Activated CD4-positive, alpha-beta T cell treated with anti-CD3 and anti-CD28 coated beads, Interleukin-2, amount 50 U/mL, for 4 hours (primary cell): Measurements from ENCODE around the gene CDK11B.
"Not testable (repeated sequence)": the region's sequence is repeated elsewhere in the genome, so short reads cannot be mapped to it uniquely, and the experiment has no call there.

Experiments used
- DNase-seq, 2 experiments: peaks; one replicate each; pipeline ENCODE4 v3.0.0-alpha.2; 2020

CDK11B gene

DNA sequence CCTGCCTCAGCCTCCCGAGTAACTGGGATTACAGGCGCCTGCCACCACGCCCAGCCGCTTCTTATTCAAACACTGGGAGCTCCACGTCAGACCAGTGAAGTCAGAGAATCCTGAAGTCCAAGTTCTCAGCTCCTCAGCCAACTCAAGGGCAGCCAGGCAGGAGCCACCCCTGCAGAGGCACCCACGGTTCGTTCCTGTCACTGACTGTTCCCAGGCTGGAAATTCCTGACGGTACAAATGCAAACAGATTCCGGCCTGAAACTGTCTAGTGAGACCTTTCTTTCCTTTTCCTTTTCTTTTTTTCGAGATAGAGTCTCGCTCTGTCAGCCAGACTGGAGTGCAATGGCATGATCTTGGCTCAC lies 22.1 kb upstream of the CDK11B start:
- no peak for DNase-seq

DNA sequence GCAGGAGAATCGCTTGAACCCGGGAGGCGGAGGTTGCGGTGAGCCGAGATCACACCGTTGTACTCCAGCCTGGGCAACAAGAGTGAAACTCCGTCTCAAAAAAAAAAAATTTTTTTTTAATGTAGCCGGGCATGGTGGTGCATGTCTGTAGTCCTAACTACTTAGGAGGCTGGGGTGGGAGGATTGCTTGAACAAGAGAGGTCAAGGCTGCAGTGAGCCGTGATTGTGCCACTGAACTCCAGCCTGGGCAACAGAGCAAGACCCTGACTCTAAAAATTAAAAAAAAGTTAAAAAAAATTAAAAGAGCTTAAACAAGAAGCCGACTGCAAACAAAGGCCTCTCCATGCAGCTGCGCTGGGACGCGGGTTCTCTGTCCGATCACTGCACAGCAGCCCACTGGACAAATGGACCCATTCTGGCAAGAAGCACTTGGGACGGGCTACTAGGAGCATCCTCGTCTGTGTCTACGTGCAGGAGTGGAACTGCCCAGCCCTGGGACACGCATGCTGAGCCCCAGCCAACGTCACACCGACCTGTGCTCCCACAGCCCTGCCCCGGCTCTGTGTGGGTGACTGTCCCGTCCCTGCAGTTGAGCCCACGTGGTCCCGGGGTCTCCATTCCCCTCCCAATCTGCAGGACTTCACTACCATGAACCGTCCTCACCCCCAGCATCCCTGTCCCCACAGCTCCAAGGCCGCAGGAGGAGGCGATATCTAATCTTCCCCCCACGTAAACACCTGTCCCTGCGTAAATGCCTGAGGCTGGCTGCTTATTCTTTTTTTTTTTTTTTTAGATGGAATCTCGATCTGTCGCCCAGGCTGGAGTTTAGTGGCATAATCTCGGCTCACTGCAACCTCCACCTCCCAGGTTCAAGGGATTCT lies 21.5 kb upstream of the CDK11B start:
- DNase-seq: no peak

DNA sequence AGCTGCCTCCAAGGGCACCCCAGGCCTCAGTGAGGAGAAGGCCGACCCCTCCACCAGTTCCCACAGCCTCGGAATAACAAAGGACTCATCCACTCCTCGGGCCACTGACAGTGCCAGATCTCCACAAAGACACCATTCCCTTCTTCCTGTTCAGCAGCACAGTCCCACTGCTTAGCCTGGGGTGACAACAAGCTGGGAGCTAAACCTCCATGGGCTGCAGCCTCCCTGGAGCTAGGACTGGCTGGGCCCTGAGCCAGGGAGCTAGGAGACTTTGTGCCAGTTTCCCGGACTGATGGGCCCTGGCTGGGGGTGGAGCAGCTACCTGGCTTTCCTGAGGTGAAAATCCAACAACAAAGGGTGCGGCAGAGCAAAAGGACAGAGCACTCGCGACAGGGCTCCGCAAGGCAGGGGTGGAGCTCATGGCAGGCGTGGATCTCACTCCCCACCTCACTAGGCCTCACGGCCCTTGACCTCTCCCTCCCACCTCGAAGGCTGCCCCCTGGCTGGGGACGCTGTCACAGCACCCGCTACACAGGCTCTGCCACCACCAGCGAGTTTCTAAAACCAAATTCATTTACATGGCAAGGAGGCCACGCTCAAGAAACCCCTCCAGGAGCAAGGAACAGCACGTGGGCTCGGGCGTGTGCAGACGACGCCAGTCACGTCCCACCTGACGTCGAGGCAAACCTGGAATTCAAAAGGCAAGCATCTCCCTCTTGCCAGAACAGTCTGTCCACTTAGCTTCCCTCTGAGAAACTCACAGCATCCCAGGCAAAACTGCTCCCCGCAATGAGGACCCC lies 20.0 kb upstream of the CDK11B start:
- no peak for DNase-seq

DNA sequence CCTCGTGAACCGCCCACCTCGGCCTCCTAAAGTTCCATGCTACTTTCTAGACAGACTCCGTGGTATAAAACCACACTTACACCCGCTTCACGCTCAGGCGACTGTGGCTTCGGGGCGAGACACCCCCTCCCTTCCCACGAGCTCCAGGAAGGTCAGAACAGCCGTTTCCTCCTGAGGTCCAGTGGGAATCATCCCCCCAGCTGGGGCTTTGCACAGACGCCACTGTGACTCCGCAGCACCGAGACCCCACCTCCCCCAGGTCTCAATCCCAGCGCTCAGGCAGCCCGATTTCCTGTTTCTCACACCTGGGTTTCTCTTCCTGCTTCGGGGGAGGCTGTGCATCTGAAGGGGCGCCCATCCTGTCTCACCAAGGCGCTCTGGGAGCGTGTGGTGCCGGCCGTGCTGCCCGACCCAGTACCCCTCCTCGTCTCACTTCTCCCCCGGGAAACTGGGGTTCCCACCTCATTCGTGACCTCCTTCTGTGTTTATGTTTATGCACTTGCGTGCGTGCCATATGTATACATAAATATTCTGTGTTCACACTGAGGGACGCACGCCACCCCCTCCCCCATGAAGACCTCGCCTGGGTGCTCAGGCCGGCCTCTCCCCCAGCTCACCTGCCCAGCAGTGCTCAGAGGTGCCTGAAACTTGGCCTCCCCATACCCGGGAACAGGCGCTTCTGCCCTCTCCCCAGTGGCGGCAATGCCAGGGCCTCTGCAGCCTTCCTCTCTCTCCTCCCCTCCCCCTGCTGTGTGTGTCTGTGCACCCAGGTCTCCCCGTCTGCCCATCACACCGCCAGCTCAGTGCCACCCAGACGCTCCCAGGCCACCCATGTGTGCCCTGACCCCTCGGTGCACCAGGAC lies 19.1 kb upstream of the CDK11B start:
- peak; percentile 26 to 44 for DNase-seq

DNA sequence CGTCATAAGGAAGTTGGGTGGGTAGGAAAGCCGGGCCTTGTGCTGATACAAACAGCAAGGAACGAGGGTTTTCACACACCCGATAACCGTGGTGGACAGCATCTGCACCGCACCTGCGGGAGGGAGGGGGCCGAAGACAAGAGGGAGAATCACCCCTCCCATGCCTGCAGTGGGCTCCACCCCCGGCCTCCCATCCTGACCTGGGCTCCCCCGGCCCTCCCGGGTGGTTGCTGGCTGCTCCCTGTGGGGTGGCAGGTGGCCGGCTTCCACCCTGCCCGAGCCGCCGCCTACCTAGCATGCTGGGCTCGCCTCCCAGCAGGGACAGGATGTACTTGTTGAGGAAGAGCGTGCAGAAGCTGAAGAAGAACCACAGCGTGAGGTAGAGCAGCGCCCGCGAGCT lies 17.3 kb upstream of the CDK11B start:
- not testable (repeated sequence) for DNase-seq

DNA sequence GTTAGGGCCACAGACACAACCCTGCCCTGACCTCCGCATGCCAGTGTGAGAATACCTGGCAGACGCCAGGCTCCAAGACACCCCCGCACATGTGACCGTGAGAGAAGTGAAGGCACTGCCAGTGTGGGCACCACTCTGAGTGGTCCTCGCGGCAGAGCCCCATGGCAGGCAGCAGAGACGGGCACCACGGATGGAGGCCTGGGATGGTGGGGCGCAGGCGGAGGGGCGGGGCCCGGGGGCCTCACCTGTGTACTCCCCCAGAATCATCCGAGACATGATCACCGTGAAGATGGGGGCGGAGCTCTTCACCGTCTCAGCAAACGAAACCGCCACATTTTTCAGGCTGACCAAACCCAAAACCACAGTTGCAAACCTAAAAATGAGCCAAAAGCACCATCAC lies 16.4 kb upstream of the CDK11B start:
- not testable (repeated sequence) for DNase-seq

DNA sequence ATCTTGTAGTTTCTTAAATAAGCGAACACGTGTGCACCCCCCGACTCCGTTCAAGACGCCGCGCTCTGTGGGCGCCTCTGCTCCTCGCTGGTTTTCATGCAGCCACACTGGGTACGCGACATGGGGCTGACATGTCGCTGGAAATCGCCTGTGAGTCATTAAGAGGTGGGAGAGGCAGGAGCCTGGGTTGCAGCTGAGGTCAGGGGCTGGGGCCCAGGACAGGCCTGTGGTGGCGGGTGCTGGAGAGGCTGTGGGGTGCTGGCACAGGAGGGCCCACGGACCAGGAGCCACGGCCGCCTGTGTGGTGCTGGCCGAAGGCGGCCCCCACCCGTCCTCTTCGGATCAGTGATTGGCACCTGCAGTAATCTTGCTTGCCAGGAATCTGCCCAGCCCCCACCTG lies 16.0 kb upstream of the CDK11B start:
- DNase-seq: not testable (repeated sequence)

DNA sequence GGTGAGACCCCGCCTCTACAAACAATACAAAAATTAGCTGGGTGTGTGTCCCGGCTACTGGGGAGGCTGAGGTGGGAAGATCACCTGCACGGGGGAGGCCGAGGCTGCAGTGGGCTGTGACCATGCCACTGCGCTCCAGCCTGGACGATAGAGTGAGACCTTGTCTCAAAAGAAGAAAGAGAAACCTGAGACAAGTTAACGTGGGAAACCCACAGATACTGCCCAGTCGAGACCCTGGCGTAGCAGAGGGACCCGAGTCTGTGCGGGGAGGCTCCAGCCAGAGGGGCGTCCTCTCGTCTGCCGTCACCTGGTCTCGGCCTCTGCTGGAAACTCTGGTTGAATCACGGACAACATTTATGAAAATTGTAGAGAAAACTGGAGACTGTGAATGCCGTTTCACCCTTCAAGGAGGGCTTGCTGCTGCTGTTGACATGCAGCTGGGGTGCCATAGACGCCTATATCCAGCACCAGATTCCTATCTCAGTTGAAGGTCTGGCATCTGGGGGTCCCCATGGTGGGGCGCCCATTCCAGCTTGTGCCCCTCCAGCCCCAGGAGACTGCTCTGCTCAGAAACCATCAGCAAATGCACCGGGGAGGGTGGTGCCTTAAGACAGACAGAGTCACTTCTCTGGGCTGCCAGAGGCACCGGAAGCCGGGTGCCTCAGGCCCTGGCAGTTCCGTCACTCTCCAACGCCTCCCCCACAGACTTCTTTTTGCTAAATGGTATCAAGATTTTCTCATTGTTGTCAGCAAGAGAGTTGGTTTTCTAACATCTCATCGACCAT lies 13.6 kb upstream of the CDK11B start:
- no peak for DNase-seq

DNA sequence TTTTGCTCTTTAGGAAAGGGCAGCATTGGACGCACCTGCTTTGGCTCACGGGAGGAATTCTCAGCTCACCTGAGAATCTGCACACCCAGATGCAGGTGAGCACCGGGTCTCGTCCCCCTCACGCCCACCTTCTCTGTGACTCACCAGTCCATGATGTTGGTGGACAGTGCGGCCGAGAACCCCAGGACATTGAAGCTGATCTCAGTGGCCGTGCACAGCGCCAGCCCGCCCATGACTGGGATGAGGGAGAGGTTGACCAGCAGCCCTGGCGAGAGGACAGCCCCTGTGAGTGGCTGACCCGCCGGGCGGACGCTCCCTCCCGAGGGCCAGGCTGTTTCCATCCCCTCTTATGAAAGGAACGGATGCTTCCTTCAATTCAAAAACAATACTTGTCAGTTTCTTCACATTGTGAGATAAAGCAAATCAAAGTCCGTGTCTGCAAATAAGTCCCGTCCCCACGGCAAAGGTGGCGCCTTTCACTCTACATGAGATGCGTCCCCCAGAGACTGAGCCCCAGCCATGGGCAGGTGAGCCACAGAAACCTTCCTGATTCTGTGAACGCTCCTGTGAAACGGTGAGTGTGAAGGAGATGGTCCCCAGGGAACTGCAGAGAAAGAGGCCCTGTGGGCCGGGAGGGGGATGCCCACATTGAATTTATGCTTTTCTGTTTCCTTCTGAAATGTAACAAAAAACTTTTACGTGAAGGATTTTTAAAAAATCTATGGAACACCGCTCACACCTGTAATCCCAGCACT lies 12.7 kb upstream of the CDK11B start:
- no peak for DNase-seq

DNA sequence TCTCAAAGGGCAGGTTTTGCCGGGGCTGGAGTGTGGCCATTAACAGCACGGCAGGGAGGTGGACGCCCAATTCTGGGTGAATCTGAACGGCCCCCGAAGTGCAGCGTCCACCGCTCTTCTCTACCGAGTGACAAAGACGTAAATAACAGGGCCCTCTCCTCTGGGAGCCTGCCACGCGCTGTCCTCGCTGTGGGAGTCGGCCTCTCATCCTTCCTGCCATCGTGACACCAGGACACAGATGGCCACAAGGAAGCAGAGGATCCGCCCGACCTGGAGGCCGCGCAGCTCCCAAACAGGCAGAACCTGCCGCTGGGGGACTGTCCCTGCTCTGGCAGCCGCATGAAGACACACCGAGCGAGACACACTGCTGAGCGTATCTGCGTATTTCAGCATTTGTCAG lies 12.1 kb upstream of the CDK11B start:
- DNase-seq: no peak

DNA sequence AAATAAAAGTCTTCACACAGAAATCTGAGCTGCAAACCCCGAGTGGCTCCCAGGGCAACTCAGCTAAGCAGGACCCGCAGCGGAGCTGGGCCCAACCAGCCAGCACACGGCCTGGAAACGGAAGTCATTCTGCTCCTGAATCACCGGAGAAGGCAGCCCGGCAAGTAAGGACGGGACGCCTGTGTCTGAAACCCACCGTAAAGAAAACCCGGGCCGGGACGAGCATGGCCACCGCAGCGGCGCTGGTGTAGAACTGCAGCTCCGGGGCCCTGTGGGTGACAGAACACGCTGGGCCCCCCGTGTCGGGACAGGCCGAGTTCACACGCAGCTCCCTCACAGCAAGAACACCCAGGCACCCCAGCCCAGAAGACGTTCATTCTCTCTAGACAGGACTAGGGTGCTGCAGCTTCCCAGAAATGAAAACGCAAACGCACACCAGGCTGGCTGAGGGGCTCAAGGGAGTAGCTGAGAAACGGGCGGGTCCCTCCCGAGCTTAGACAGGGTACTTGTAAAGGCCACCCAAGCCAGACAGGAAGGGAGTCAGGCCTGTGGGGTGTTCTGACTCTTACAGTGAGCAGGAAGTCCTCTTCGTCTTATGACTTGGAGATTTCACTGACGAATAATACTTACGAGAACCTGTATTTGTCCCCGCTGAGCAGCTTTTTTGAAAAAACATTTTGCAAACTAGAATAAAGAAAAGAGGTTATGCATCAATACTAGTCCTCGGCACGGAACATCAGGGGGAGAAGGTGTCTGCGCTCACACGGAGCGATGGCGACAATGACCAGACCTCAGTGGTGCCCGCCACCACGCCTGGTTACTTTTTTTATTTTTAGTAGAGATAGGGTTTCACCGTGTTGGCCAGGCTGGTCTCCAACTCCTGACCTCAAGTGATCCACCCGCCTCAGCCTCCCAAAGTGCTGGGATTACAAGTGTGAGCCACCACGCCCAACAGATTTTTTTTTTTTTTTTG lies 10.9 kb upstream of the CDK11B start:
- DNase-seq: no peak

DNA sequence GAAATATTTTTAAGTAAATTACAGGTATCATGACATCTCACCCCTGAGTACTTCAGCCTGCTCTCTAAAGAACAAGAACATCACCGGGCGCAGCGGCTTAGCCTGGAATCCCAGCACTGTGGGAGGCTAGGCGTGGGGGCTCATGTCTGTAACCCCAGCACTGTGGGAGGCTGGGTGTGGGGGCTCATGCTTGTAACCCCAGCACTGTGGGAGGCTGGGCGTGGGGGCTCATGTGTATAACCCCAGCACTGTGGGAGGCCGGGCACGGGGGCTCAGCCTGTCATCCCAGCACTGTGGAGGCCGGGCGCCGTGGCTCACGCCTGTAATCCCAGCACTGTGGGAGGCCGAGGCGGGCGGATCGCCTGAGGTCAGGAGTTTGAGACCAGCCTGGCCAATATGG lies 7.7 kb upstream of the CDK11B start:
- no peak for DNase-seq

DNA sequence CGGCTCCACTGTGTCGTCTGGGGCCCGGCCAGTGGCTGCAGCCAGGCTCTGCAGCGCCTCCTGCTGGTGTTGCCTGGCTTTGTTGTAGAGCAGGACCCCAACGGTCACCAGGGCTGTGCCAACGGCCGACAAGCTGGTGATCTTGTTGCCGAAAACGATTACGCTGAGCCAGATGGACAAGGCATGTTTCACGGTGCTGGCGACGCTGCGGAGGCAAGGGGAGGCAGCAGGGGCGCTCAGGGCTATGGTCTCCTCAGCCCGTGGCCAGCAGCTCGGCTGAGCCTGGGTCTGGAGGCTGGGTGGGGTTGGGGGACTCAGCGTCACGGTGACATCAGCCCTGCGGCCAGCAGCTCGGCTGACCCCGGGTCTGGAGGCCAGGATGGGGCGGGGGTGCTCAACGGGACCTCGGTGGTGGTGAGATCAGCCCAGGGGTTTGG lies 7.0 kb upstream of the CDK11B start:
- DNase-seq: peak in 1 of 2 experiments; percentile 29

DNA sequence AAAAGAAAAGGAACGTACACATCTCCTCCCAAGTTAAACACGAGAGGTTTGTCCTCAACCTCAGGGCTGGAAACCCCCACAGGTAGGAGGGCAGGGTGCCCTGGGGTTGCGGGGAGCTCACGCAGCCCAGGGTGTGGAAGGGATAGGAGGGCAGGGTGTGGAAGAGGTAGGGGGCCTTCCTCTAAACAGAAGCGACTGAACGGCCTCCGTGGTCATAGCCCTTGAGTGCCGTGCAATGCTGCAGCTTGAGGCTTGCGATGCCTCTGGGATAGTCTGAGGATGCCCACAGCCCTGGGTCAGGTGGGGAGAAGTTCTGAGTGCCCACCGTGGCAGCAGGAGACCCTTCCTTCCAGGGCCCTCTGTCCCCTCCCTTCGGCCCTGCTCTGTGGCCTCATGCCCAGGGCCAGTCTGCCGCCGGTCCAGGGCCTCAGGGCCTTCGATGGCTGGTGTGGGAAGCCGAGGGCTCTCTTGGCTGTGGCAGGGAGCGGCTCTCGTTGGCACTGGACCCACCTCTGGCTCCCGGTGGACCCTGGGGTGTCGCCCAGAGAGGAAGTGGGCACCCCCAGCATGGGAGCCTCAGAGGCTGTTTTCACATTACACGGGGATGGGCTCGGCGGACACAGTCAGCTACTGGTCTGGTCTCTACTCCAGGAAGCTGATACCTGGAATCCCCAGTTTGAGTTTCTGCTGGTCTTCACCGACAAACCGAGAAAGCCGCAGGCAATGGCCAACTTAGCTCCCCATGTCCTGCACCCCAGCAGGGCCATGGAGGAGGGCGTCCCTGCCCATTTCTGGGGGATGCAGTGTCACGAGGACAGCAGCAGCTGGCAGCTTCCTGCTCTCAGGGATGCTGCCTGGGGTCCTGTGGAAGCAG lies 6.4 kb upstream of the CDK11B start:
- no peak for DNase-seq

DNA sequence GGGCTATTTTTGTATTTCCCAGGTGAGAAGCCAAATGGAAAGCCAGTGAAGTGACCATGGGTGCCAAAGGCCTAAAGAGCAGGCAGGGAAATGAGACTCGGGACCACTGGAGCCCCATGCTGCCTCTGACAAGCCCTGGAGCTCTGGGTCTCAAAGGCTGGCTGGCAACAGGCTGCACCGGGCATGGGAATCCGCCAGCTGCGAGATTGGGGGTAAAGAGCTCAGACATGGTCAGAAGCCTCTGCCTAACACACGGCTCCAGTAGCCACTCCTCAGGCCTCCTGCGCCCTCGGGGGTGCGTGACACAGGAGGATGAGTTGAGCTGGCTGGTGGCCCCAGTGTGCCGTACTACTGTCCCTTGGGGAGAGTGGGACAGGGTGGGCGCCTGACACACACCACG lies 5.5 kb upstream of the CDK11B start:
- not testable (repeated sequence) for DNase-seq

DNA sequence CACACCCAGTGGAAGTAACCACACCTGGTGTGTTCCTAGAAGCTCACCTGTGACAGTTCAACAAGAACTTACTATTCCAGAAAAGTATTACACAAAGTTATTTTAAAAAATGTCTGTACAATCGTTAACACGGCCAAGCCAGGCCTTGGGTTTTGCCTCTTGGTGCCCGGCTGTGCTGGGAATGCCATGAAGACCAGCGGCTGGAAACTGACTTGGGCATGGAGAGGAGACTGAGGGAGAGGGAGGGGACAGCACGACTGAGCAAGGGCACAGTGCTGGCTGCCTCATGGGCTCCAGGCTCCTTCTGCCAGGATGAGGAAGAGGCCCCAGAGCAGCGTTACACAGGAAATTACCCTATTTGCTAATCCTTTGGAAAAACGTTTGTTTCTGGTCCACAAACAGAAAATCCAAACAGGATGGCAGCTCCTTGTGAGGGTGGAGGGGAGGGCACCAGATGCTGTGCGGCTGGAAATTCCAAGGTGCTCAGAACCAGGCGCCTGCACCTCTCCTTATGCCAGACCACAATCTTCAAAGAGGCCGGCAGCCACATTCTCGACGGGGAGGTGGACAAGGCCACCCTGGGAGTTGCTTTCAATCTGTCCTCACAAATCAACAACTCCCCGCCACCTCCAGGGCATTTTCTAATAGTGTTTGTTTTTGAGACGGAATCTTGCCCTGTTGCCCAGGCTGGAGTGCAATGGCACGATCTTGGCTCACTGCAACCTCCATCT lies 4.2 kb upstream of the CDK11B start:
- not testable (repeated sequence) for DNase-seq

DNA sequence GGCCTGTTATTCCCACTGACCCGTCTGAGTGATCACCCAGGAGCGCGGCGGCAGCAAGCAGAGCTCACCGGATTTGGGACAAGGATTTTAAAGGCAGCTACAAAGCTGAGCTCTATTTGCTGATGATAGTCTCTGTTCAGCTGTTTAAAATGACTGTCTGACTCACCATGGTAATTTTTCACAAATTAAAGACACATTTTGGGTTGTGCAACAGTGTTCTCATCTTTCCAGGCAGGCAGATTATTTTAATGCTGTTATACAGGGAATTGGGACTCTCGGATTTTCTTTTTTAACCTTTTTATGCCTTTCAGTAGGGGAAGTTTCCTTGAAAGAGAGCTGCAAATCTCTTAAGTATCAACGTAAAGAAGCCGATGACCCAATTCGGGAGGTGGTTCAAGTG lies 3.6 kb upstream of the CDK11B start:
- not testable (repeated sequence) for DNase-seq

DNA sequence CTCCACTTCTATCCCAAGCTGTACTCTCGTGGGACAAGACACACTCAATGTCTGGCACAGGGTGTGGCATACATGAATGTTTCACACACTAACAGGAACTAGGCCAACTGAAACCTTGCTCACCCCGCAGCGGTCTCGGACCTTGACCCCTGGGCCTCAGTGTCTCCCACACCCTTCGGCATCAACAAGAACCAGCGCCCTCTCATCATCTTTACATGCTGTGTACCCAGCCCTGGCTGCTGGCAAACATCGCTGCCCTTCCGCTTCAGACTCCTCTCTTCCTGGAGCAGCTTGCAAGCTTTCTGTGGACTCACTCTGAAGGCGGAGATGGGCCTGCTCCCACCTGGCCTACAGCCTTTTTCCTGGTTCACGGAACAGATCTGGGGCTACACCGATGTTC lies 10.5 kb downstream of the CDK11B start:
- DNase-seq: not testable (repeated sequence)
